ENCODE data around the gene USP16.

DNA sequence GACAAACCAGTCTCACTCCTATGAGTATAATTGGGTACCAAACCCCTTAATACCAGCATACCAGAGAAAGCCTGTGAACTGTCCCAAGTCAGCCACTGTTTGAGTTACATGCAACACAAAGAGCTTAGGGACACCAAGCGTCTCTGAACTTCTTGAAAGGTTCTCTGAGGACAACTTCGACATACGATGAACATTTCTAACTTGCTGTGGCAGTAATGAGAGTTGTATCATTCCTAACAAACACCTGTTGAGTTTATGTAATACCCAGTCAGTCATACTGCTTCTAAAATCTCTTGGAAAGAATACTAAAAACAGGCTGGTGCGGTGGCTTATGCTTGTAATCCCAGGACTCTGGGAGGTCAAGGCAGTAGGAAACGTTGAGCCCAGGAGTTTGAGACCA is 30.6 kb downstream of the USP16 start:
- no peak for TF ChIP-seq TARDBP (IDR thresholded peaks at IDR 0.05)
- no peak for TF ChIP-seq LEF1 (IDR thresholded peaks at IDR 0.05; ENCODE audit: borderline replicate concordance)
- TF ChIP-seq L3MBTL2 (conservative IDR thresholded peaks at IDR 0.05): no peak
- TF ChIP-seq ARNT (IDR thresholded peaks at IDR 0.05): no peak
- TF ChIP-seq SUZ12 (IDR thresholded peaks at IDR 0.05): no peak
- TF ChIP-seq SP1 (IDR thresholded peaks at IDR 0.05): no peak
- TF ChIP-seq ELF4 (IDR thresholded peaks at IDR 0.05): no peak

All from HEK293T (cell line).